BLaER1 treated with 17β-estradiol and CSF1 and Interleukin-3, amounts not matched to agents 10 nM and 100 nM (cell line): ENCODE measurements around the gene SORCS1.
A peak's percentile ranks its signal among the peaks of the same experiment; 100 is the strongest.

Experiments used
- H3K27ac ChIP-seq, 11 experiments: shearing (Covaris generic); formaldehyde crosslinking; 2 replicates each; pipeline ENCODE4 v1.8.1; 2022
- H3K27me3 ChIP-seq, 11 experiments: shearing (Covaris generic); formaldehyde crosslinking; 2 replicates each; pipeline ENCODE4 v1.8.1; 2022
- H3K36me3 ChIP-seq, 11 experiments: shearing (Covaris generic); formaldehyde crosslinking; 2 replicates each; pipeline ENCODE4 v1.8.1; 2022
- H3K4me1 ChIP-seq, 10 experiments: shearing (Covaris generic); formaldehyde crosslinking; 2 replicates each; pipeline ENCODE4 v1.8.1; 2022
- H3K4me2 ChIP-seq, 11 experiments: shearing (Covaris generic); formaldehyde crosslinking; 2 replicates each; pipeline ENCODE4 v1.8.1; 2022
- H3K4me3 ChIP-seq, 10 experiments: shearing (Covaris generic); formaldehyde crosslinking; 2 replicates each; pipeline ENCODE4 v1.8.1; 2022
- H3K9ac ChIP-seq, 11 experiments: shearing (Covaris generic); formaldehyde crosslinking; 2 replicates each; pipeline ENCODE4 v1.8.1; 2022
- H3K9me3 ChIP-seq, 11 experiments: shearing (Covaris generic); formaldehyde crosslinking; replicated peaks in 1 of 11; 2 replicates each; pipeline ENCODE4 v1.8.1; 2022
- H4K20me1 ChIP-seq, 11 experiments: shearing (Covaris generic); formaldehyde crosslinking; 2 replicates each; pipeline ENCODE4 v1.8.1; 2022
- Cebpa-rat ChIP-seq, 11 experiments: shearing (Covaris generic); IDR thresholded peaks; 2 replicates each; pipeline ENCODE4 v1.8.1; 2022

SORCS1 gene

GRCh38 chr10:107019154-107019553 is 145.4 kb downstream of the SORCS1 start:
- no peaks in the 10 kb centered on the region for H3K4me1 ChIP-seq
- H3K4me3 ChIP-seq: no peak overlapping the region
- no peak overlapping the region for H3K9ac ChIP-seq
- H3K36me3 ChIP-seq: no peaks in the 10 kb centered on the region
- H4K20me1 ChIP-seq: no peaks in the 10 kb centered on the region
- no peak for TF ChIP-seq Cebpa-rat (IDR thresholded peaks at IDR 0.05)
- H3K4me2 ChIP-seq: no peak overlapping the region
- H3K27ac ChIP-seq: no peak overlapping the region
- H3K9me3 ChIP-seq: peaks cover 0 to 9% (median 0%) of the 10 kb centered on the region in 11 experiments; a peak in 1 of 22 replicates
- H3K27me3 ChIP-seq: no peaks in the 10 kb centered on the region

GRCh38 chr10:107013258-107014006 is 151.1 kb downstream of the SORCS1 start:
- peaks cover 0 to 18% (median 8%) of the 10 kb centered on the region in 10 experiments; a peak in 9 of 20 replicates for H3K4me1 ChIP-seq
- no peaks in the 10 kb centered on the region for H3K36me3 ChIP-seq
- no peak overlapping the region for H3K4me3 ChIP-seq
- no peaks in the 10 kb centered on the region for H4K20me1 ChIP-seq
- no peak for TF ChIP-seq Cebpa-rat (IDR thresholded peaks at IDR 0.05)
- H3K27ac ChIP-seq: no peak overlapping the region
- H3K27me3 ChIP-seq: no peaks in the 10 kb centered on the region
- no peak overlapping the region for H3K9ac ChIP-seq
- H3K9me3 ChIP-seq: peaks cover 0 to 9% (median 0%) of the 10 kb centered on the region in 11 experiments; a peak in 1 of 22 replicates
- H3K4me2 ChIP-seq: no peak overlapping the region

GRCh38 chr10:107011992-107012391 is 152.5 kb downstream of the SORCS1 start:
- H3K4me2 ChIP-seq: no peak overlapping the region
- no peak overlapping the region for H3K9ac ChIP-seq
- H3K4me1 ChIP-seq: peaks cover 0 to 18% (median 8%) of the 10 kb centered on the region in 10 experiments; a peak in 9 of 20 replicates
- H3K27ac ChIP-seq: no peak overlapping the region
- H4K20me1 ChIP-seq: no peaks in the 10 kb centered on the region
- no peaks in the 10 kb centered on the region for H3K27me3 ChIP-seq
- TF ChIP-seq Cebpa-rat (IDR thresholded peaks at IDR 0.05): no peak
- H3K9me3 ChIP-seq: peaks cover 0 to 14% (median 5%) of the 10 kb centered on the region in 11 experiments; a peak in 9 of 22 replicates
- no peaks in the 10 kb centered on the region for H3K36me3 ChIP-seq
- no peak overlapping the region for H3K4me3 ChIP-seq

GRCh38 chr10:107011105-107011504 is 153.4 kb downstream of the SORCS1 start:
- H3K4me2 ChIP-seq: peak overlapping the region in 1 of 11 experiments; percentile 27; a peak in 1 of 22 replicates
- TF ChIP-seq Cebpa-rat (IDR thresholded peaks at IDR 0.05): no peak
- no peaks in the 10 kb centered on the region for H4K20me1 ChIP-seq
- H3K27ac ChIP-seq: no peak overlapping the region
- H3K27me3 ChIP-seq: no peaks in the 10 kb centered on the region
- H3K36me3 ChIP-seq: no peaks in the 10 kb centered on the region
- H3K4me1 ChIP-seq: peaks cover 0 to 18% (median 8%) of the 10 kb centered on the region in 10 experiments; a peak in 9 of 20 replicates
- H3K9ac ChIP-seq: no peak overlapping the region
- no peak overlapping the region for H3K4me3 ChIP-seq
- H3K9me3 ChIP-seq: peaks cover 0 to 9% (median 5%) of the 10 kb centered on the region in 11 experiments; a peak in 8 of 22 replicates

- no peaks in the 10 kb centered on the region for H4K20me1 ChIP-seq
- H3K9me3 ChIP-seq: peaks cover 0 to 9% (median 5%) of the 10 kb centered on the region in 11 experiments; a peak in 8 of 22 replicates
- no peaks in the 10 kb centered on the region for H3K36me3 ChIP-seq
- peak overlapping the region in 6 of 11 experiments; percentile 3 to 40 (median 32); a peak in 9 of 22 replicates for H3K4me2 ChIP-seq
- no peak overlapping the region for H3K27ac ChIP-seq
- no peak overlapping the region for H3K9ac ChIP-seq
- peaks cover 0 to 18% (median 8%) of the 10 kb centered on the region in 10 experiments; a peak in 9 of 20 replicates for H3K4me1 ChIP-seq
- no peaks in the 10 kb centered on the region for H3K27me3 ChIP-seq
- TF ChIP-seq Cebpa-rat (IDR thresholded peaks at IDR 0.05): no peak
- H3K4me3 ChIP-seq: no peak overlapping the region
Measured at GRCh38 chr10:107010531-107010930, 154.0 kb downstream of the SORCS1 start.

- H3K4me3 ChIP-seq: no peak overlapping the region
- H3K27me3 ChIP-seq: no peaks in the 10 kb centered on the region
- no peaks in the 10 kb centered on the region for H4K20me1 ChIP-seq
- H3K36me3 ChIP-seq: no peaks in the 10 kb centered on the region
- H3K4me1 ChIP-seq: peaks cover 0 to 5% (median 3%) of the 10 kb centered on the region in 10 experiments; a peak in 11 of 20 replicates
- H3K9me3 ChIP-seq: peaks cover 0 to 23% (median 5%) of the 10 kb centered on the region in 11 experiments; a peak in 9 of 22 replicates
- no peak for TF ChIP-seq Cebpa-rat (IDR thresholded peaks at IDR 0.05)
- no peak overlapping the region for H3K27ac ChIP-seq
- no peak overlapping the region for H3K9ac ChIP-seq
- no peak overlapping the region for H3K4me2 ChIP-seq
Measured at GRCh38 chr10:107004362-107004761, 160.1 kb downstream of the SORCS1 start.

- Histone ChIP-seq H3K27me3 (no peaks in the 10 kb centered on the region), H3K4me1 (peaks cover 5 to 28% (median 19%) of the 10 kb centered on the region in 10 experiments; a peak in 14 of 20 replicates), H3K4me2 (no peak overlapping the region), H3K27ac (no peak overlapping the region), H3K36me3 (no peaks in the 10 kb centered on the region), H3K9ac (no peak overlapping the region), H3K9me3 (peaks cover 0 to 17% (median 1%) of the 10 kb centered on the region in 11 experiments; a peak in 8 of 22 replicates), H3K4me3 (no peak overlapping the region), H4K20me1 (no peaks in the 10 kb centered on the region)
- TF ChIP-seq Cebpa-rat (IDR thresholded peaks at IDR 0.05): no peak
Measured at GRCh38 chr10:107002068-107002467, 162.4 kb downstream of the SORCS1 start.

- Histone ChIP-seq H3K9ac (no peak overlapping the region), H3K27ac (no peak overlapping the region), H3K36me3 (no peaks in the 10 kb centered on the region), H3K9me3 (peaks cover 0 to 8% (median 0%) of the 10 kb centered on the region in 11 experiments; a peak in 1 of 22 replicates), H4K20me1 (no peaks in the 10 kb centered on the region), H3K4me3 (no peak overlapping the region), H3K4me1 (peaks cover 5 to 30% (median 19%) of the 10 kb centered on the region in 10 experiments; a peak in 14 of 20 replicates), H3K4me2 (peak overlapping the region in 7 of 11 experiments; percentile 5 to 75 (median 12); a peak in 10 of 22 replicates), H3K27me3 (no peaks in the 10 kb centered on the region)
- no peak for TF ChIP-seq Cebpa-rat (IDR thresholded peaks at IDR 0.05)
Measured at GRCh38 chr10:106999118-106999707, 165.3 kb downstream of the SORCS1 start.

- TF ChIP-seq Cebpa-rat (IDR thresholded peaks at IDR 0.05): no peak
Measured at GRCh38 chr10:106997721-106998120, 166.8 kb downstream of the SORCS1 start.

More at GRCh38 chr10:106997721-106998120, 166.8 kb downstream of the SORCS1 start:
- peaks cover 5 to 30% (median 19%) of the 10 kb centered on the region in 10 experiments; a peak in 14 of 20 replicates for H3K4me1 ChIP-seq
- peak overlapping the region in 9 of 11 experiments; percentile 8 to 75 (median 28); a peak in 12 of 22 replicates for H3K4me2 ChIP-seq
- no peaks in the 10 kb centered on the region for H3K27me3 ChIP-seq
- no peak overlapping the region for H3K9ac ChIP-seq
- H3K27ac ChIP-seq: no peak overlapping the region
- H3K36me3 ChIP-seq: no peaks in the 10 kb centered on the region
- H4K20me1 ChIP-seq: no peaks in the 10 kb centered on the region
- H3K4me3 ChIP-seq: no peak overlapping the region
- no peaks in the 10 kb centered on the region for H3K9me3 ChIP-seq
